IPS-NIHi11 (cell line): Measurements from ENCODE around the gene GBA2.

Experiments used
- DNase-seq: peaks from one replicate; pipeline ENCODE4 v3.0.0; 2012; ENCODE audit warnings: mixed read lengths, low spot score

GBA2 gene

DNA sequence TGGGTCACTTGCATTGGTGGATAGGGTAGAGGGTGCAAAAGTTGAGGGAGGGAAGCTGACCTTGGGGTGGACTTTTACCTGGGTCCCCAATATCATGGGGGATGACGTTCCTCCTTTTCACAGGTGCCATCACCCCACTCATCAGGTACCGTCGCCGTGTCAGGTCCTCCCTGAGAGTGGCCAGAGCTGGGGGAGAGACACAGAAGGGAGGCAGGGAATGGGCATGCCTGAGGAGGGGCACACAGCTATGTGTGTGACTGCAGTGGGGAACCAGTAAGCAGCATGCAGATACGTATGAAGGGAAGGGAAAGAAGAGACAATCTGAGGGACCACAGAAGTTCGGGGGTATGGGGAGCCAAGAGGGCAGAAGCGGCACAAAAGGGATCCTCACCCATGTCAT is 10.1 kb downstream of the GBA2 start:
- no peak for DNase-seq

- DNase-seq: no peak
Observed at GRCh38 chr9:35738186-35738585, 10.8 kb downstream of the GBA2 start.

DNA sequence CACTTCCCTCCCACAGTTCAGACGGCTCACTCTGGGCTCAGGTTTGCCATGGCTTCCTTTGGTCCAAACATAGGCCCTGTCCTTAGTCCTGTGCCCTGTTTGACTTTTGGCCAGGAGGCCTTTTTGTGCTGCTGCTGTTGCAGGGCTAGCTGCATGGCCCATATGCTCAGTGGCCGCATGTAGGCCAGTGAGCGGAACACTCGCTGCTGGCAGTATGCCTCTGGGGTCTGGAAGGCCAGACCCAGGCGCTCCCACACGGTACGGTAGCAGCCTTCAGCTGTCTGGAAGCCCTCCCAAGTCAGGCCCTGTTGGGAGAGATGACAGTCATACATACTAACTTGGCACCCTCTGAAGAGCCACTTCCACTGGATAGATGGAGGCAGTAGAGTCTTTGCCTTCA is 11.9 kb downstream of the GBA2 start:
- no peak for DNase-seq

GRCh38 chr9:35736201-35736633 is 12.8 kb downstream of the GBA2 start:
- DNase-seq: peak; percentile 76

GRCh38 chr9:35734096-35734495 is 14.9 kb downstream of the GBA2 start:
- no peak for DNase-seq

DNA sequence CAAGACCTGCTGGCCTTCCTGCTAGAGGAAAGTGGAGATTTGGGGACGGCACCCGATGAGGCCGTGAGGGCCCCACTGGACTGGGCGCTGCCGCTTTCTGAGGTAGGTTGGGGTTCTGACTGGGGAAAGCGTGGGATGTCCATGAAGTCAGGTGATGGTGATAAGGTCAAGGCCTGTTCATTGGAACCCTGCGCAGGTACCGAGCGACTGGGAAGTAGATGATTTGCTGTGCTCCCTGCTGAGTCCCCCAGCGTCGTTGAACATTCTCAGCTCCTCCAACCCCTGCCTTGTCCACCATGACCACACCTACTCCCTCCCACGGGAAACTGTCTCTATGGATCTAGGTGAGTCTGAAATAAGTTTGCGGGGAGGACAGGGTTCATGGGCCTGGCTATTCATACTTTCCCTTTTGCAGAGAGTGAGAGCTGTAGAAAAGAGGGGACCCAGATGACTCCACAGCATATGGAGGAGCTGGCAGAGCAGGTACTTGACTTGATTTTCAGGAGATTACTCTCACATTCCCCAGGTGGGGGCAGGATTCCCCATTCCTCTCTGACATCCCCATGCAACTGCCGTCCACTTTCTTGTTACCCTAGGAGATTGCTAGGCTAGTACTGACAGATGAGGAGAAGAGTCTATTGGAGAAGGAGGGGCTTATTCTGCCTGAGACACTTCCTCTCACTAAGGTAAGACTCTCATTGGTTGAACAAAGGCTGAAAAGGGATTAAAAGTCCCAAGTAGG is 16.1 kb downstream of the GBA2 start:
- DNase-seq: peak; percentile 79

DNA sequence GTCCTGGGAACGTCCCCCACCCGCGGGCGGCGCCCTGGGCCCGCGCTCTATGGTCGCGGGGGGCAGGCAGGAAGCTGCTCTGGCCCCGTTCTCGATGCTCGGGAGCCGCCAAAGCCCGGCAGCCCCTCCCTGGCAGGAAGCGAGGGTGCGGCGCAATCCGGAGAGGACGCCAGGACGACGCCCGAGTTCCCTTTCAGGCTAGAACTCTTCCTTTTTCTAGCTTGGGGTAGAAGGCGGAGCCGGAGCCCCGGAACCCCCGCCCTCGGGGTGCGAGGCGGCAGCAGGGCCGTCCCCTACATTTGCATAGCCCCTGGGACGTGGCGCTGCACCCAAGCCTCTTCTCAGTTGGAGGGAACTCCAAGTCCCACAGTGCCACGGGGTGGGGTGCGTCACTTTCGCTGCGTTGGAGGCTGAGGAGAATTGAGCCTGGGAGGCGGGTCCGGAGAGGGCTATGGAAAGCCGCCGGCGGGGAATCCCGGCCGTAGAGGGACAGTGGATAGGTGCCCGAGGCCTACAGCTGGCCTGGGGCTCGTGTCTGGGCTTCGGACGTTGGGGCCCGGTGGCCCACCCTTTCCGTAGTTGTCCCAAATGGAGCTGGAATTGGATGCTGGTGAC is 16.7 kb downstream of the GBA2 start, which contains the start of the genes CREB3 and TLN1:
TSS of gene CREB3 (plus strand) at position 482 of the 615 bp plus-strand sequence. CDS start at position 589, 107 bp downstream.
TSS of gene TLN1 (minus strand) at position 11 of the 615 bp plus-strand sequence. CDS start 6,501 bp downstream, outside the sequence.
- peak; percentile 95 for DNase-seq

- DNase-seq: no peak
Observed at GRCh38 chr9:35731415-35732184, 17.4 kb downstream of the GBA2 start.

DNA sequence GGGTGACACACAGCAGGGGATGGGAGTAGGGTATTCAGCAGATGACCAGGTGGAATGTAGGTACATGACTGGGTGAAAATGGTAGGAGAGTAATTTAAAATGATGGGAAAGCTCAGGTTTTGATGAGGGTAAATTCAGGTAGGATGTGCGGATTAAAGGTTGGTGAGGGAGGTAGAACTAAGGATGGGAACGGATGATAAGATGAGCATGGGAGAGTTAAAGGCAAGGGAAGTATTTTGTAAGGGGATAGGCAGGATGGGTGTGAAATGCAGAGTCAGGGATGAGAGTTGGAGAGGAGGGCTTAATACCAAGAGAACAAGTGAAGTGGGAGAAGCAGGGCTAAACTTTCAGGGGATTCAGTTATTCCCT is 18.6 kb downstream of the GBA2 start:
- no peak for DNase-seq

DNA sequence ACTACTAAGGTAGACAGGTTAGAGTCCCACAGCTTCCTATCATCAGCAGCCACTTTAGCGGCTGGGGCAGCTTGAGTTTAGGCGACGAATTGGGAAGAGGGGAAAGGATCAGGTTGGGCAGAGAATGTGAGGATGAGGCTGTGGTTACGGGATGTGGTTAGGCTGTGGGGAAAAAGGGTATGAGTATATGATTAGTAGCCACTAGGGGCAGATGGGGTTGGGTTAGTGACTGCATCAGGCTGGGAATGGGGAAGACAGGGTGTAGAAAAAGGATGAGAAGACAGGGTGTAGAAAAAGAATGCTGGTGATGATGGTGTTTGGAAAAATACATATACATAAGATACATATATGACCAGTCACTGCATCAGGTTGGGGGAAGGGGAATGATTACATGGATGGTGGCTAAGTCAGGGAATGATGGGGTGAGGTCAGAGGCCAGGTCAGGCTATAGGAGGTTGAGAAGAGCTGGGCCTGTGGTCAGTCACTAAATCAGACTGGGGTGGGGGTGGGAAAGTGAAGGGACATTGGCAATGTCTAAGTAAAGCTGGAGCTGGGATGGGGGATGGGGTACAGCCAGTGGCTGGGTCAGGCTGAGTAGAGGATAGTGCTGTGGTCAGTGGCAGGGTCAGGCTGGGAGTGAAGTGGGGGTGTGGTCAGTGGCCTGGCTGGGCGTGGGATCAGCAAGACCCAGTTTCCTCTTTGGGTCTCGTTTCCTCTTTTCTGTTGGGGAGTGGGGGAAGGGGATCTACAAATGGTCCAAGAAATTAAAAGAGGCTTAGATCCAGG is 19.1 kb downstream of the GBA2 start:
- DNase-seq: peak; percentile 55

GRCh38 chr9:35729101-35729500 is 19.9 kb downstream of the GBA2 start:
- no peak for DNase-seq

- DNase-seq: peak; percentile 68
Observed at GRCh38 chr9:35728041-35728971, 20.7 kb downstream of the GBA2 start.

DNA sequence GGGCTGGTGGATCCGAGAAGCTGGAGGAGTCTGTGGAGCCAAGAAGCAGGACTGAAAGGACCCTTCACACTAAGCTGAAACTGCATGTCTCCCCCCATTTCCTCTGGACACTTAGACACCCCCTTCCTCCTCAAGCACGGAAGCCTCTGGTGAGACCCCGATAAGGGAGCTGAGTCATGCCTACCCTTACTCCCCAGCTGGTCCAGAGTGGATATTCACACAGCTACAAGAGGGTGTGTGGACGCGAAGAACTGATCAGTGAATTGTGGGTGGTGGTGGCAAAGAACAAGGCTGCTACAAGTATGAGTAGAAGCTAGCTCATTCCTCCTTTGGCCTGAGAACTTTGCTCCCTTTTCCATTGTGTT is 21.4 kb downstream of the GBA2 start:
- DNase-seq: no peak

DNA sequence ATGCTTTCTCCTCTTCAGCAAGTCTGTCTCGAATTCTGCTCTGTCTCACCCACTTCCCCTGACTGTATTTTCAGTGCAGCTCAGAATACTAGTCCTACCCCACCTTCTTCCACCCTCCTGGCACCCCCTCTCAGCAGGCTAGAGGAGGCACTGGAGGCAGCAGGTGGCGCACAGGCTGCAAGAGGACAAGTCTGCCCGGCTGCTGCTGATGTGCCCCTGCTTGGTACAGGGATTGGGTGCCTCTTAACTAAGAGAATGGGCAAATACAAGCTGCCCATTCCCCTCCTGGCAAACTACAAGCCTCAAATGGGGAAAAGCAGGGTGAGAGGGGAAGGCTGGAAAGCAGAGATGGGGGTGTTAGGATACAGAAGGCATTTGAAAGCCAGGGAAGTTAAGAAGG is 22.1 kb downstream of the GBA2 start:
- no peak for DNase-seq

- DNase-seq: no peak
Observed at GRCh38 chr9:35725362-35725761, 23.7 kb downstream of the GBA2 start.

- no peak for DNase-seq
Observed at GRCh38 chr9:35723908-35724307, 25.1 kb downstream of the GBA2 start.

GRCh38 chr9:35723426-35723825 is 25.6 kb downstream of the GBA2 start:
- no peak for DNase-seq

GRCh38 chr9:35719546-35719945 is 29.5 kb downstream of the GBA2 start:
- DNase-seq: no peak

- no peak for DNase-seq
Observed at GRCh38 chr9:35718721-35719511, 30.1 kb downstream of the GBA2 start.
